OCI-LY3 (cell line): Measurements from ENCODE around the gene TNNT3.

Experiments used
- EZH2phosphoT487 ChIP-seq: fragments of 200-600 bp; shearing (Covaris generic); IDR thresholded peaks from 2 replicates; pipeline ENCODE4 v1.6.1; 2018; ENCODE audit warnings: antibody characterized with exemption, mixed run types, low read depth
- TF ChIP-seq, protein P1 (sequence below): fragments of 200-600, 300-600 bp; sonication (generic); IDR thresholded peaks from 2 replicates; pipeline ENCODE4 v1.5.1; 2014; ENCODE audit warnings: antibody characterized with exemption, low read length, low read depth

DNA sequence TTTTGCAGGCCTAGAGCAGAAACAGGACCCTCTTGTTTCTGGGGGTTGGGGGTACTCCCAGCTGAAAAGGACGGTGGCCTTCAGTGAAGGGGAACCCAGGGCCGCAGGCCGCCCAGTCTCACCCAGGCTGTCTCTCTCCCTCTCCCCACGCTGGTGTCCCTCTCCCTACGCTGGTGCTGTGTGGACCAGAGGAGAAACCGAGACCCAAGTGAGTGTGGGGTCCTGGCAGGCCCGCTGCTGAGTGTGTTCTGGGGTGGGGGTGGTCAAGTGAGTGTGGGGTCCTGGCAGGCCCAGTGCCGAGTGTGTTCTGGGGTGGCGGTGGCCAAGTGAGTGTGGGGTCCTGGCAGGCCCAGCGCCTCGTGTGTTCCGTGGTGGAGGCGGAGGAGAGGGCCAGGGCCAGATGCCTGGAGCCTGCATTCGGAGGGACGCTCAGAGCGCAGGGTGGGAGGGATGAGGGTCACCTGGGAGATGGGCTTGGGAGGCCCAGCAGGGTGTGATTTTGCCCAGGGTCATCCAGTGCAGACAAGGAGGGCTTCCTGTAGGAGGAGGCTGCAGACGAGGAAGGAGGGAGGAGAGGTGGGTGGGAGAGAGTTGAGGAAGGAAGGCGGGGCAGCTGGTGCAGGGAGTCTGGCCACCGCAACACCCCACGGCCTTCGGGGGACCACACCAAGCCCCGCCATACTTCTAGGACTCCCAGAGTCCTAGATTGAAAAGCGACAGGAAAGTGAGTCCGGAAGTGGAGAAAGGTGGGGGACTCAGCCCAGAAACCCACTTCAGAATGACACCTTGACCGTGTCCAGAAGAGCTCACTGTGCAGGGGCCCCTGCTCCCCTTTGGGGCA is 10.3 kb downstream of the TNNT3 start:
- TF ChIP-seq EZH2phosphoT487: no peak
- TF ChIP-seq, protein P1, sequence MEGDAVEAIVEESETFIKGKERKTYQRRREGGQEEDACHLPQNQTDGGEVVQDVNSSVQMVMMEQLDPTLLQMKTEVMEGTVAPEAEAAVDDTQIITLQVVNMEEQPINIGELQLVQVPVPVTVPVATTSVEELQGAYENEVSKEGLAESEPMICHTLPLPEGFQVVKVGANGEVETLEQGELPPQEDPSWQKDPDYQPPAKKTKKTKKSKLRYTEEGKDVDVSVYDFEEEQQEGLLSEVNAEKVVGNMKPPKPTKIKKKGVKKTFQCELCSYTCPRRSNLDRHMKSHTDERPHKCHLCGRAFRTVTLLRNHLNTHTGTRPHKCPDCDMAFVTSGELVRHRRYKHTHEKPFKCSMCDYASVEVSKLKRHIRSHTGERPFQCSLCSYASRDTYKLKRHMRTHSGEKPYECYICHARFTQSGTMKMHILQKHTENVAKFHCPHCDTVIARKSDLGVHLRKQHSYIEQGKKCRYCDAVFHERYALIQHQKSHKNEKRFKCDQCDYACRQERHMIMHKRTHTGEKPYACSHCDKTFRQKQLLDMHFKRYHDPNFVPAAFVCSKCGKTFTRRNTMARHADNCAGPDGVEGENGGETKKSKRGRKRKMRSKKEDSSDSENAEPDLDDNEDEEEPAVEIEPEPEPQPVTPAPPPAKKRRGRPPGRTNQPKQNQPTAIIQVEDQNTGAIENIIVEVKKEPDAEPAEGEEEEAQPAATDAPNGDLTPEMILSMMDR: no peak
